ENCODE measurements around the gene KRT15.

- TF ChIP-seq CTCF (conservative IDR thresholded peaks at IDR 0.05), result no peak
- no peak for TF ChIP-seq ZFX (IDR thresholded peaks at IDR 0.05)
Observed at GRCh38 chr17:41544491-41544892, 25.8 kb upstream of the KRT15 start.
